Testis (tissue), 2 donors: Measurements from ENCODE around the gene TFE3.

ENCODE experiments used
- POLR2A ChIP-seq: fragments of 450-650 bp; IDR thresholded peaks from one replicate; pipeline ENCODE4 v1.6.1; 2017; ENCODE audit warnings: antibody characterized with exemption, mild to moderate bottlenecking, moderate library complexity
- TF ChIP-seq, protein P1 (sequence below), 3 experiments: fragments of 450-650 bp in 2 of 3; fragments of 200-600 bp in 1 of 3; sonication (generic) in 1 of 3; IDR thresholded peaks; one replicate each; pipeline ENCODE4 v1.5.1; 2016 to 2019; ENCODE audit warnings: antibody characterized with exemption in 3 of 3, mild to moderate bottlenecking in 2 of 3, moderate library complexity in 1 of 3

DNA sequence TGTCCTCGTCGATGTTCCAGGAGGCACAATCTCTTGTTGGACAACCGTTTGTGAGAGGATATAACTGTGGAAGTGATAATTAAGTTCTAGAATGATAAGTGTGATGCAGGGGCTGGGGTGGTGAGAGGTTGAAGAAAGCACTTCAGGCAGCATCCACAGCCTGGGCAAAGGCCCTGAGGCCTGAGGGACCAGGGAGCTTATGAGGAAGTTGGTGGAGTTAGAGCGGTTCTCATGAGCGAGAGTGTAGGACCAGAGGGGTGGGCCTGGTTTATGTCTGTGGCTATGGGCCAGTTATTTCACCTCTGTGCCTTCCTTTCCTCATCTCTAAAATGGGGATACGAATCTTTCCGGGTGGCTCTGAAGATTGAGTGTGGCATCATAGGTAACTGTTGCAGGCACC lies 18.3 kb upstream of the TFE3 start:
- TF ChIP-seq POLR2A, result no peak
- TF ChIP-seq, protein P1, sequence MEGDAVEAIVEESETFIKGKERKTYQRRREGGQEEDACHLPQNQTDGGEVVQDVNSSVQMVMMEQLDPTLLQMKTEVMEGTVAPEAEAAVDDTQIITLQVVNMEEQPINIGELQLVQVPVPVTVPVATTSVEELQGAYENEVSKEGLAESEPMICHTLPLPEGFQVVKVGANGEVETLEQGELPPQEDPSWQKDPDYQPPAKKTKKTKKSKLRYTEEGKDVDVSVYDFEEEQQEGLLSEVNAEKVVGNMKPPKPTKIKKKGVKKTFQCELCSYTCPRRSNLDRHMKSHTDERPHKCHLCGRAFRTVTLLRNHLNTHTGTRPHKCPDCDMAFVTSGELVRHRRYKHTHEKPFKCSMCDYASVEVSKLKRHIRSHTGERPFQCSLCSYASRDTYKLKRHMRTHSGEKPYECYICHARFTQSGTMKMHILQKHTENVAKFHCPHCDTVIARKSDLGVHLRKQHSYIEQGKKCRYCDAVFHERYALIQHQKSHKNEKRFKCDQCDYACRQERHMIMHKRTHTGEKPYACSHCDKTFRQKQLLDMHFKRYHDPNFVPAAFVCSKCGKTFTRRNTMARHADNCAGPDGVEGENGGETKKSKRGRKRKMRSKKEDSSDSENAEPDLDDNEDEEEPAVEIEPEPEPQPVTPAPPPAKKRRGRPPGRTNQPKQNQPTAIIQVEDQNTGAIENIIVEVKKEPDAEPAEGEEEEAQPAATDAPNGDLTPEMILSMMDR (IDR thresholded peaks at IDR 0.05), result no peak
